T follicular helper cell (primary cell): ENCODE measurements around the gene ECHS1.
"Not testable (repeated sequence)": the region's sequence is repeated elsewhere in the genome, so short reads cannot be mapped to it uniquely, and the experiment has no call there.

Experiments
- DNase-seq: peaks from one replicate; pipeline ENCODE4 v3.0.0-alpha.2; 2020; ENCODE audit warnings: low read depth

Gene ECHS1

DNA sequence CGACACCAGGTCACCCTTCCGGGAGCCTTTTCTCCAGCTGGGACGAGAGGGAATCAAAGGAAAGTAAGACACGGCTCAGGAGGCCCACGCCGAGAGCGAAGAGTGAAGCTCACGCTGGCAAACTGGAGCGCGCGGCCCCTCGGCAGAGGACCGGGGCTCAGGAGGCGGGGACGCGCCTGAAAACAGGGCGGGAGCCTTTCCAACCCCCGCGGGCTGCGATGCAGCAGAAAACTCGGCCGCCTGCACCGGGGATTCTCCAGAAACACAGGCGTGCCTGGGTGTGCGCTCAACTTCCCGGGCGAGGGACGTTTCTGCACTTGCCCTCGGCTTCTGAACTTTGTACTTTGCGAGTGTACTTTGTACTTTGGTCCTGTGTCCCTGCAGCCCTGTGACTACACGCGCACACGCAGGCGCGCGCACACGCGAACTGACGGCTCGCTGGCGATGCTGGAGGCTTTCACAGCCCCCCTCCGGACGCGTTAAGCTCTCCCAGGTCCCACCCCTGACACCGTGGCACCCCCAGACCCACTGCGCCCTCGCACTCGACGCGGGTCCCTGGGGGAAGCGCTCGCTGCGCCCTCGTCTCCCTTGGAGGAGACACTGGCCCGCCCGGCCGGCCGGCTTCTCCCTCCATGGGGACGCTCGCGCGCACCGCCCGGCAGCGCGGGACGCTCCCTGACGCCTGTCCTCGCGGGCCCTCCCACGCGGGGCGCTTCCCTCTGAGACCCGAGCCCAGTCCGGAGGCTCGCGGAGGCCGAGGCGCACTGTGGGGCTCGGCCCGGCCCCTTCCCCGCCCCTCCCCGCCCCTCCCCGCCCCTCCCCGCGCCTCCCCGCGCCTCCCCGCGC is 5.3 kb upstream of the ECHS1 start:
- peak; percentile 41 for DNase-seq

DNA sequence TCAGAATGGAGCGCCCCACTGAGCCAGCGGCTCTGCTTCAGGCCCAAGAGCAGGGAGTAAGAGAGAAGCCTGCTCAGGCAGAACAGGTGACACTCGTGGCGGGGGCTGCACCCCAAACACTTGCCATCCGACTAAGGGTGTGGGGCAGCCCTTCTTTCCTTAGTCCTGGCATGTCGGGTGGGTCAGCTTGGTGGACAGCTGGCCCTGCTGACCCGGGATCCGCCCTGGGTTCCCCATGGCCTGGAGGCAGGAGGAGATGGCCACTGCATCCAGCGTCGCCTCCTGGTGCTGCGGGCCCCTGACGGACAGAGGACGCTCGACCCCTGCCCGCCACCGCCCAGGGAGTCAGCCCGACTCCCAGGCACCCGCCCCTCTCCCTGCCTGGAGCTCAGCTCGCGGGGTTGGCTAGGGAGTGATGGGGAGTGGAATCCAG is 4.7 kb upstream of the ECHS1 start:
- DNase-seq: no peak

DNA sequence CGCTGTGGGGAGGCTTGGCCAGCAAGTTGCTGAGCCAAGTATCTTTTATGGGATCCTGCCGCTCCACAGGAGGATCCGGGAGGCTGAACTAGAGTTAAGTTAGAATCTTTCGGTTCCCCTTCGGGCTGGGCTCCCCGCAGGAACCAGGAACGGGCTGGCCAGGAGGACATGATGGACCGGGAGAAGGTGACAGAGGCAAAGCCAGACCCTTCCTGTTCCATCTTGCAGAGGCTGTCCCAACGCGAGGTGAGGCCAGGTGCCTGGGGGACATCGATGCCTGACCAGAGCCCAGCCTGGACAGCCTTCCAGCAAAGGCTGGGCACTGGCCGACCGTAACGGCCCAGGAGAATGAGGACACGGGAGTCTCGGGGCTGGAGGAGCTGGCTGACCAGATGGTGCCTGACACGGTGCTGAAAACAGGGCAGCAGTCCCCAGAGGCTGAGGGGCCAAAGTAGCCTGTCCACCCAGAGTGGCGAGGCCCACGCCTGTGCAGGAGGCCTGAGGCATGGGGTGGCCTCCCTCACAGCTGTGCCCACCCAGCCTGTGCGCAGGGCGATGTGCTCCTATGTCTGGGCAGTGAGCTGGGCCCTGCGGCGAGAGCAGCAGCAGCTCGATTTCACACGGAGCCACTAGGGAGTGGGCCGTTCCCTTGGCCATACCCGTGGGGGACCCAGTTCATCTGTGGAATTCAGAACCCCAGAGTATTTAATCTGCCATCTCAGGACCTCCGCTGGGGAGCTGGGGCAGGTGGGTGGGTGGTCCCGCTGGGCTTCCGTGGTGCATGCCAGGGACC is 4.1 kb upstream of the ECHS1 start:
- DNase-seq: no peak

- not testable (repeated sequence) for DNase-seq
Measured at GRCh38 chr10:133376183-133376582, 3.0 kb upstream of the ECHS1 start.

DNA sequence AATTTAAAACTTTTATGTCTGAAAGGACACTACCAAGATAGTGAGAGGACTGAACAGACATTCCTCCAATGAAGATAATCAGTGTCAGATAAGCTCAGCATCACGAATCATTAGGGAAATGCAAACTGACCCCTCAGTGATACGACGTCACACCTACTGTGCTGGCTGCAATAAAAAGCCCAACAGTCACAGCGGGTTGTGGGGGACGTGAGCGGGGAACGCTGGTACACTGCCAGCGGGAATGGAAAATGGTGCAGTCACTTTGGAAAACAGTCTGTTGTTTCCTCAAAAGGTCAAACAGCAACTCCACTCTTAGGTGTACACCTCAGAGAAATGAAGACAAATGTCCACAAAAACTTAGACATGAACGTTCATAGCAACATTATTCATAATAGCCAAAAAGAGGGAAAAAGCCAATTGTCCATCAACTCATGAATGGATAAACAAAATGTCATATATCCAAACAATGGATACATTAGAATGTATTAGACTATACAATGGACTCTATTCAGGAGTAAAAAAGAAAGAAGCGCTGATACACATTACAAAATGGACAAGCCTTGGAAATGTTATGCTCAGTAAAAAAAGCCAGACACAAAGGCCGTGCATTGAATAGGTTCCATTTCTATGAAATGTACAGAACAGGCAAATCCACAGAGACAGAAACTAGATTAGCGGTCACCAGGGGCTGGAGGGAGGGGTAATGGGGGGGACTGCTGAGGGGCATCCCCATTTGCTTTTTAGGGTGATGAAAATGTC is 2.4 kb upstream of the ECHS1 start:
- DNase-seq: no peak

GRCh38 chr10:133372507-133372906 is 647 bp downstream of the ECHS1 start:
- DNase-seq: no peak

GRCh38 chr10:133370030-133370786 is 2.9 kb downstream of the ECHS1 start:
- DNase-seq: no peak

- no peak for DNase-seq
Measured at GRCh38 chr10:133368153-133368552, 5.0 kb downstream of the ECHS1 start.

GRCh38 chr10:133367461-133367860 is 5.7 kb downstream of the ECHS1 start:
- DNase-seq: not testable (repeated sequence)

GRCh38 chr10:133366751-133367150 is 6.4 kb downstream of the ECHS1 start:
- DNase-seq: no peak

- DNase-seq: no peak
Measured at GRCh38 chr10:133366130-133366478, 7.0 kb downstream of the ECHS1 start.

DNA sequence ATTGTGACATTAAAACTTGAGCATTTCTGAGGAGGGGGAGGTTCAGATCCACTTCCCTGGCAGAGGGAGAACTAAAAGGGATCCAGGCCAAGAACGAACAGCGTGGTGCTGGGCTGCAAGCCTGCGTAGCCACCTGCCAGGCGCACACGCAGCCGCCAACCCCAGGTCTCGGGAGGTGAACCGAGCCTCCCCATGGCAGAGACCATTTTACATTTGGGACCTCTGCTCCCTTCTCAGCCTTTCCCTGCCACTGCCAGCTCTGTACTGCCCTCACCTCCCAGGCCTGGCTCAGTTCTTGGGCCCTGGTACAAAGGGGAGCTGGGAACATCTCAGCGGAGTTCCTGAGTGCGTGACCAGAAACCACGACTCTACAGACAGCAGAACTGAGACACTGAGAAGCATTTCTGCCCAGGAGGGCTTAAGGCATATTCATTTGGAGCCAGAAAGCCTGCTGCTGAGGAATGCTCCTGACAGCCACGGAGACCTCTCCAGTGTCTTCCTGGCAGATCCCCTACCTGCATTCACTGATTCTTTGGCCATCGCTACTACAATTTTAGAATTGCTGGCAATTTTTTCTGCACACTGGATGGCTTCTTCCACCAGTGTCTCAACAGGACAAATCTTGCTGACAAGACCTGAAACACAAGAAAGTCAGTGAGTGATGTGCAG is 7.6 kb downstream of the ECHS1 start:
- DNase-seq: no peak

DNA sequence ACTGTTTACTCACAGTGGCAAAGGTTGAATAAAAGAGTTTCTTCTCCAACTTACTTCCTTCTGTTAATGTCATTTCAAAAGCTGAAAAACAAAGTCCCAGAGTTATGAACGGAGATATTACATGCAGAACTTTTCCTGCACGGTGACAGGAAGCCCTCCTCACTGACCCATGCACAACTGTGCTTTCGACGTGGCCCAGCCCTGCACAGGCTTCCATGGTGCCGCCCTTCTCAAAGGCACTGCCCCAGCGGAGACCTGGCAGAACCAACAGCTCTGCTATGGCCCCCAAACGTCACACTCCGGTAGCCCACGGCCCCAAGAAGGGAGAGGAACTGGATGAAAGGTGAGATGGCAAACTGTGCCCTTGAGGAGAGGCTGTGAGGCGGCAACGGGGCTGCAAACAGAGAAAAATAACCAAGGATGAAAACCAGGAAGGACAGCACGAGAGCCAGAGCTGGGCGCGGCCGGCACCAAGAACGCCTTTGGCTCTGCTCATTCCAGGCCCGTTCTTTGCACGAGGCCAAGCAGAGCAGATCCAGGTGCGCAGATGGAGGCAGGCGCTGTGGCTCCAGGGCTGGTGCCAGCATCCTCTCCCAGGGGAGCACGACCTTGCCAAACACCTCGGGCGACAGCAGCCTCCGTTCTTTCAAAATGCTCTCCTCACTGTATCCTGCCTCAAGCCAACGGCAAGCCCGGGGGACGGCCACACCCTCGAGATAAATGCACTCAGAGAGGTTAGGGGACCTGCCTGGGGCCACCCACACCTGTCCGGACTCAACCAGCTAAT is 8.3 kb downstream of the ECHS1 start:
- no peak for DNase-seq

- DNase-seq: no peak
Measured at GRCh38 chr10:133362846-133363245, 10.3 kb downstream of the ECHS1 start.

GRCh38 chr10:133361773-133362441 is 11.2 kb downstream of the ECHS1 start:
- no peak for DNase-seq

GRCh38 chr10:133361227-133361626 is 11.9 kb downstream of the ECHS1 start:
- DNase-seq: no peak

GRCh38 chr10:133359972-133360610 is 13.1 kb downstream of the ECHS1 start:
- no peak for DNase-seq

- DNase-seq: peak; percentile 28
Measured at GRCh38 chr10:133359554-133359971, 13.6 kb downstream of the ECHS1 start.

GRCh38 chr10:133358925-133359310 is 14.2 kb downstream of the ECHS1 start:
- DNase-seq: no peak
